ENCODE results near the gene TMEM170A.
"Not testable (repeated sequence)": the region's sequence is repeated elsewhere in the genome, so short reads cannot be mapped to it uniquely, and the experiment has no call there.

Gene TMEM170A

DNA sequence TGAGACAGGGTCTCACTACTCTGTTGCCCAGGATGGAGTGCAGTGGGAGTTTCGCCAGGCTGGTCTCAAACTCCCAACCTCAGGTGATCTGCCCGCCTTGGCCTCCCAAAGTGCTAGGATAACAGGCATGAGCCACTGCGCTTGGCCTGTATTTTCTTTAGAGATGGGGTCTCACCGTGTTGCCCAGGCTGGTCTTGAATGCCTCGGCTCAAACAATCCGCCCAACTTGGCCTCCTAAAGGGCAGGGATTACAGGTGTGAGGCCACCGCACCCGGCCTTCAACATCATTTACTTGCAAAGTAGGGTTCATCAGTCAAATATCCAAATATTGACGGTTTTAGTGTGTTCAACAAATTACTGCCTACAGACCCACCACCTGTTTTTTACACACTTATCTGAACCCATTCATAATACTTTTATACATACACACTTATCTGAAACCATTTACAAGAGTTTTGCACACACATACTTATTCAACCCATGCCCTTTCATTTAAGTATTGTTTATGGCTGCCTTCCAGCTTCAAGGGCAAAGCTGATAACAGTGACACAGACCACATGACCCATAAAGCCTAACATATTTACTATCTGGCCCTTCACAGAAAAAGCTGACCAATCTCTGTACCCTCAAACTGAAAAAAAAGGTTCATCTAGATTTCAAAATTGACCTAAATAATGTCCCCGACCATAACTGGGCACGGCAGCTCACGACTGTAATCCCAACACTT is 11.9 kb downstream of the TMEM170A start:
- DNase-seq, result no peak

GRCh38 chr16:75446416-75446815 is 18.1 kb downstream of the TMEM170A start:
- DNase-seq, result no peak

DNA sequence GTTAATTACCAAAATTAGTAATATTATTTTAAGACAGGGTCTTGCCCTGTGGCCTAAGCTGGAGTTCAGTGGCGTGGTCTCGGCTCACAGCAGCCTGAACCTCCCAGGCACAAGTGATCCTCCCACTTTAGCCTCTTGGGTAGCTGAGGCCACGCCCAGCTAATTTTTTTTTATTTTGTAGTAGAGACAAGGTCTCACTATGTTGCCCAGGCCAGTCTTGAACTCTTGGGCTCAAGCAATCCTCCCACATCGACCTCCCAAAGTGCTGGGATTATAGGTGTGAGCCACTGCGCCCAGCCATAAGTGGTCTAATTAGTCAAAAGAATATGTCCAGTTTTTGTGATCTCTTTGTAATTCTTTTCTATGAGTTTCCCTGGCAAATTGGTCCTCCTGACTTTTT is 19.2 kb downstream of the TMEM170A start:
- DNase-seq, result no peak

GRCh38 chr16:75443298-75443697 is 21.2 kb downstream of the TMEM170A start:
- DNase-seq, result no peak

- peak; percentile 86 to 95 (median 90) for DNase-seq
These were observed 30.6 kb downstream of the TMEM170A start for GRCh38 chr16:75433732-75434413.

GRCh38 chr16:75432828-75433731 is 31.4 kb downstream of the TMEM170A start, which contains the start of gene CFDP1:
TSS of gene CFDP1 (minus strand) at chr16:75433503. CDS start at chr16:75433352, 151 bp downstream.
- DNase-seq, result peak; percentile 97 to 99 (median 98)

- no peak for DNase-seq
These were observed 34.7 kb downstream of the TMEM170A start for GRCh38 chr16:75429621-75430403.

- not testable (repeated sequence) for DNase-seq
These were observed 38.0 kb downstream of the TMEM170A start for GRCh38 chr16:75426524-75426923.

DNA sequence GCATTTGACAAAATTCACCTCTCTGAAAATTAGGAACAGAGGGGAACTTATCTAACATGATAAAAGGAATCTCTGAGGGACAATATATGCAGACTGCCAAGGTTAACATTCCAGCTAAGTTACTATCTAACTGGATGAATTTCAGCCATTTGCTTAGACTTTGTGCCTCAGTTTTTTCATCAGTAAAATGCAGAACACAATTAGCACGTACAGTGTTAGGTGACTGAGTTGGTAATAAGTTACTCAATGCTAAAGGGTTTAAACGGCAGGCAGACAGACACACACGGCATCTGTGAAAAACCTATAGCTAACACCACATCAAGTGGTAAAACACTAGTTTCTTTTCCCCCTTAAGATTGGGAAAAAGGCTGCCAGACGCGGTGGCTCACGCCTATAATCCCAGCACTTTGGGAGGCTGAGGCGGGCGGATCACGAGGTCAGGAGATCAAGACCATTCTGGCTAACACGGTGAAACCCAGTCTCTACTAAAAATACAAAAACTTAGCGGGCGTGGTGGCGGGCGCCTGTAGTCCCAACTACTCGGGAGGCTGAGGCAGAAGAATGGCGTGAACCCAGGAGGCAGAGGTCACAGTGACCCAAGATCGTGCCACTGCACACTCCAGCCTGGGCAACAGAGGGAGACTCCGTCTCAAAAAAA is 40.3 kb downstream of the TMEM170A start:
- DNase-seq, result not testable (repeated sequence)

DNA sequence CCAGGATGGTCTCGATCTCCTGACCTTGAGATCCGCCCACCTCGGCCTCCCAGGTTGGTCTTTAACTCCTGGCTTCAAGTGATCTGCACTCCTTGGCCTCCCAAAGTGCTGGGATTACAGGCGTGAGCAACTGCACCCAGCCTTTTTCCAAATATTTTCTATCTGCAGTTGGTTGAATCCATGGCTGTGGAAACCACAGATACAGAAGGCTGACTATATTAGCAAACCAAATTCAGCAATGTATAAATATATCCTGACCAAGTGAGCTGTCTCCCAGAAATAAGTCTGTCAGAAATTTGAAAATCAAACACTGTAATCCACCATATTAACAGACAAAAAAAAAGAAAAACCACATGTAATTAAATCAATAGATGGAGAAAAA is 40.8 kb downstream of the TMEM170A start:
- DNase-seq, result no peak

DNA sequence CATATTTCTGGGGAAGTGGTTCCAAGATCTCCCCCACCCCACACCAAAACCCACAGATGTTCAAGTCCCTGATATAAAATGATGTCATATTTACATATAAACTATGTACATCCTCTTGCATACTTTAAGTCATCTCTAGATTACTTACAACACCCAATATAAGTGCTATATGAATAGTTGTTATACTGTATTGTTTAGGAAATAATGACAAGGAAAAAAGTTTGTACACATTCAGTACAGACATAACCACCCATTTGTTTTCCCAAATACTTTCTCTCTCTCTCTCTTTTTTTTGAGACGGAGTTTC is 42.7 kb downstream of the TMEM170A start:
- no peak for DNase-seq

DNA sequence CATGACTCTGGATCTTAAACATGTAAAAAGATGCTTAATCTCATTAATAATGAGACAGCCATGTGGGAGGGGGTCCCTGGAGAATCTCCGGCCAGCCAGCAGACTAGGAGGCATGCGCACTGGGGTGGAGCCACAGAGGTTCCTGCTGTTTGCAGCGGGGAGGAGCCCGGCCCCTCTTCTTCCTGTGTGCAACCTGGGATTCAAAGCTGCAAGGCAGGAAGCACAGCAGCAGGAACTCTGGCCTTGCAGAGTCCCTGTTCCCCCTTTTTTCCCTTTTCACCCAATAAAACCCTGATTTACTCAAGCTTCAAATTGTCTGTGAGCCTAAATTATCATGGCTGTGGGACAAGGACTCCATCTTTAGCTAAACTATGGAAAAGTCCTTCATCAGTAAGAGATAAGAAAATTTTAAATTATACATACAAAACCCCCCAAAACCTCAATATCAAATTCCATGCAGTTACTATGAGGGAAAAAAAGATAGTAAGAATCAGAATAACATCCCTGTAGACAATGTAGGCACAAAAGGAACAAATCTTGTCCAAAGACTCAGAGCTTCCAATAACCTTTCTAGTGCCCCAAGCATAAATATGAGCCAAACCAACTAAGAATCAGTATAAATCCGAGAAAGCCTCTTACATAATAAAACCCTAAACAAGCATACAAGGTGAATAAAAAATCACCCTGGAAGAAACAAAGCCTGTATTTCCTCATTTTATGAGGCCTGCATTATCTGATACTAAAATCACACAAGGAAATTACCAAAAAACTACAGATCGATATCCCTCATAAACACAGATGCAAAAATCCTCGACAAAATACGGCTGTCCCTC is 43.3 kb downstream of the TMEM170A start:
- DNase-seq, result peak; percentile 67 to 88 (median 79)

DNA sequence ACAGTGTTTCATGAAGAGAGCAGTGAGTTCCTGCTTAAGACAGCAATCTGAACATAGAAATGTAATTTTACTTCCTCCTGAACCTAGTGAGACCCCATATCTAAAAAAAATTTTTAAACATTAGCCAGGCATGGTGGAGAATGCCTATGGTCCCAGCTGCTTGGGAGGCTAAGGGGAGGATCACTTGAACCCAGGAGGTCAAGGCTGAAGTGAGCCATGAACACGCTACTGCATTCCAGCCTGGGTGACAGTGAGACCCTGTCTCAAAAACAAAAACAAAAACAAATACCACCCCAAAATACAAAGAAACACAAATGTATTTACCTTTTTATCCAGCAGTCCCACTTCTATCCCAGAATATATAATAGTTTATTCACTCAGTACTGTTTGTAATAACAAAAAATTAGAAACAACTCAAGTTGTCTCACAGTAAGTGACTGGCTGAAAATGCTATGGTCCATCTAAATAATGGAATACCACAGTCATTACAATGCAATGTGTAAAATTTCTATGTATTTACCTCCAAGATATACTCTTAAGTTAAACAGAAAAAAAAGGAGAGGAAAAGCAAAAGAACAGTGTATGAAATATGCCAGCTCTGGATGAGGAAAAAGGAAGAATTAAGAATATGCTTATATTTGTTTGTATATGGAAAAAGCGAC is 47.5 kb downstream of the TMEM170A start:
- DNase-seq, result no peak

GRCh38 chr16:75415169-75415905 is 49.2 kb downstream of the TMEM170A start:
- DNase-seq, result no peak

GRCh38 chr16:75413951-75414350 is 50.5 kb downstream of the TMEM170A start:
- DNase-seq, result no peak

DNA sequence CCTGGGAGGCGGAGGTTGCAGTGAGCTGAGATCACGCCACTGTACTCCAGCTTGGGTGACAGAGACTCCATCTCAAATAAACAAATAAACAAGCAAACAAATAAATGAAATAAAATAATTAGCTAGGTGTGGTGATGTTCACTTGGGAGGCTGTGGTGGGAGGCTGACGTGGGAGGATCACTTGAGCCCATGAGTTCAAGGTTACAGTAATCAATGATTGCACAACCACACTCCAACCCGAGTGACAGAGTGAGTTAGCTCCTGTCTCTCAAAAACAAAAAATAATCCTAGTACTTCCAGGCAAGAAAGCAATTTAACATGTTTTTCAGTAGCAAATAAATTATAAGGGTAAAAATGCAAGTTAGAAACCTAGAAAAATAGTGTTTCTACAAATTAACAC is 57.5 kb downstream of the TMEM170A start:
- peak in 3 of 4 experiments; percentile 25 to 29 (median 25) for DNase-seq

- peak in 3 of 4 experiments; percentile 26 to 62 (median 49) for DNase-seq
These were observed 61.5 kb downstream of the TMEM170A start for GRCh38 chr16:75402821-75403475.

DNA sequence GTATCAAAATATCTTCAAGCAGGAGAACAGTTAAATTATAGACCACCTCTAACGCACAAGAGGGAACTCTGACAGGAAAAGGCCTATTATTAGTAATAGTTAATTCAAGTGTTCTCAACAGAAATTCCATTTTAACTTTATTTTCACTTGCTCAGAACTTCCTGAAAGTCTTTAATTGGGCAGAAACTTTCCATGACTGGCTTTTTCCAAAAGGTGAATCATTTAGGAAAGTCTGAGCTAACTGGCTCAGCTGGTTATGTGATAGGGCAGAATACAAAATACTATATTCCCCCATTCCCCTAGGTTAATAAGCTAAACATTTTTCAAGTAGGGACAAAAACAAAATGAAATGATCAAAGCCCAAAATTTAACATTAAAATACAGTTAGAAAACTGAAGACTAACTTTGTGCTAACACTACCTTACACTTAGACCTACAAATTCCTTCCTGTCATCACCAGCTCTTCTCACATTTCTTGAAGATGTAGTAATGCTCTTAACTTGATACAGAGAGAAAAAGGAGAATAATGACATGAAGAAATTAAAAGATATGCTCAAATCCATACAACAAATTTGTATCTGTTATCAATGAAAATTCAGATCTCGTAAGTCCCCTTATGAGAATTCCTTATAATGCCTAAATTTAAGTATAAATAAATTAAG is 62.2 kb downstream of the TMEM170A start:
- peak in 2 of 4 experiments; percentile 19 to 51 for DNase-seq

All from suppressor macrophage (primary cell).